HG02938 (cell line): Measurements from ENCODE around the gene ARRDC1.

ENCODE experiments used
- ATAC-seq: cut with Tn5 transposase; IDR thresholded peaks from one replicate; pipeline ENCODE4 v1.9.1; 2021; ENCODE audit warnings: mild to moderate bottlenecking, moderate library complexity; ENCODE audit not compliant: unreplicated experiment

The ARRDC1 gene

DNA sequence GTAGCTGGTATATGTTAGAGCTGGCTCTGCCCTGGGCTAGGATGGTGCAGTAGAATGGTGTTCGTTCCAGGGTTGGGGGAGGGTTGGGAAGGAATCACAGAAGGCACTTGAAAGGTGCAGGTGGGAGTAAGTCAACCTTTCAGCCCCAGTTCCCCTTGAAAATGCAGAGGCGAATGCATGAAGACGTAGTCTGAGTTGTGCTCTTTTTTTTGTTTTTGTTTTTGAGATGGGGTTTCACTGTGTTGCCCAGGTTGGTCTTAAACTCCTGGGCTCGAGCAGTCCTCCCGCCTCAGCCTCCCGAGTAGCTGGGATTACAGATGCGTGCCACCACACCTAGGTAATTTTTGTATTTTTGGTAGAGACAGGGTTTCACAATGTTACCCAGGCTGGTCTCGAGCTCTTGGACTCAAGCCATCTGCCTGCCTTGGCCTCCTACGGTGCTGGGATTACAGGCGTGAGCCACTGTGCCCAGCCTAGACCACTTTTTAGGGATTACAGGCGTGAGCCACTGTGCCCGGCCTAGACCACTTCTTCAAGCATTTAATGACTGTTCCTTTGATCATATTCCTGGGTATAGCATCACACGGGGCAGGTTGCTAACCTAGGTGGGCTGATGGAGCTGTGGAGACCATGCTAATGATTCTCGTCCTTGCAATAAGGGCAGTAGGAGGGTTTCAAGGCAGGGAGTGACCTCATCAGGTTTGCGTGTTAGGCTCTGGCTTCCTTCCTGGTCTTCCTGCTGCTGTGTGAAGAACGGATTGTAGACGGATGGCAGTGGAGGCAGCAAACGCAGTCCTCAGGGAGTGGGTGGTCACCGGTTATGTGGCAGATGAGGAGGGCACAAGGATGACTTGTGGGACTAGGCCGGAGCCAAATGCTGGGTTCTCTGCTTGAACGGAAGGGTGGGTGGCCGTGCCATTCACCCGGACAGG, 27.0 kb downstream of the ARRDC1 start:
- ATAC-seq = no peak

- ATAC-seq = no peak
Observed at GRCh38 chr9:137634016-137634415, 28.5 kb downstream of the ARRDC1 start.

DNA sequence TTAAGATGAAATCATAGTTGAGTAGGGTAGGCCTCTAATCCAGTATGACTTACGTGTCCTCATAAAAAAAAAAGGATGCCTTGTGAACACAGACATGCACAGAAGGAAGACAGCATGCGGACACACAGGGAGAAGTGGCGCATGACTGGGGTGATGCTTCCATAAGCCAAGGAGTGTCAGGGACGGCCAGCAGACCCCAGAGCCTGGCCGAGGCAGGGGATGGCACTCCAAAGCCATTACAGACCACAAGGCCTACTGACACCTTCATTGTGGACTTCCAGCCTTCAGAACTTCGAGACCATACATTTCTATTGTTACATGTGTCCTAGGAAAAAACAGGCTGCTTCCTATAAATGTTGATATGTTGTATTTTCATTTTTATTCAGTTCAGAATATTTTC, 33.2 kb downstream of the ARRDC1 start:
- ATAC-seq = no peak

DNA sequence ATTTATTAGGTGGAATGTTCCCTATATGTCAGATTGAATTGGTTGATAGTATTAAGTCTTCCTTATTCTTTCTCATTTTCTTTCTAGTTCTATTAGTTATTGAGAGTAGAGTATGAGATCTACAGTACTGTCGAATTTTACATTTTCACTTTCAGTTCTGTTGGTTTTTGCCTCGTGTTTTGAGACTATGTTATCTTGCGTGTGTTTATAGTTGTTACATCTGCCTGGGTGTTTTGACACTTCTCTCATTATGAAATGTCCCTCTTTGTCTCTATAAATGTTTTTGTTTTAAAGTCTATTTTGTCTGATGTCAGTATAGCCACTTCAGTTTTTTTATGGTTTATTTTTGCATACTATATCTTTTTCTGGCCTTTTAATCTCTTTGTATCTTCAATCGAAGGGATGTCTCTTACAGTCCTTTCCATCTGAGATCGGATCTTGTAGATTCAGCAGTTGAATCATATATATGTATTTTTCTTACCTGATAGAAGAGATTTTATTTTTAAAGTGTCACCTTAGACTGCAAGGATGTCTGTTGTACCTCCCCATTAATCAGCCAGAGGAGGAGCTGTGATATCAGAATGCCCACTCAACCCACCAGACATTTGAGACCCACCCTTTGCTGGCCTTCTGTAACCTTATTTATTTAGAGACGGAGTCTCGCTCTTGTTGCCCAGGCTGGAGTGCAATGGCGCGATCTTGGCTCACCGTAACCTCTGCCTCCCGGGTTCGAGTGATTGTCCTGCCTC, 34.0 kb downstream of the ARRDC1 start:
- no peak for ATAC-seq

GRCh38 chr9:137640862-137641261, 35.4 kb downstream of the ARRDC1 start:
- no peak for ATAC-seq

DNA sequence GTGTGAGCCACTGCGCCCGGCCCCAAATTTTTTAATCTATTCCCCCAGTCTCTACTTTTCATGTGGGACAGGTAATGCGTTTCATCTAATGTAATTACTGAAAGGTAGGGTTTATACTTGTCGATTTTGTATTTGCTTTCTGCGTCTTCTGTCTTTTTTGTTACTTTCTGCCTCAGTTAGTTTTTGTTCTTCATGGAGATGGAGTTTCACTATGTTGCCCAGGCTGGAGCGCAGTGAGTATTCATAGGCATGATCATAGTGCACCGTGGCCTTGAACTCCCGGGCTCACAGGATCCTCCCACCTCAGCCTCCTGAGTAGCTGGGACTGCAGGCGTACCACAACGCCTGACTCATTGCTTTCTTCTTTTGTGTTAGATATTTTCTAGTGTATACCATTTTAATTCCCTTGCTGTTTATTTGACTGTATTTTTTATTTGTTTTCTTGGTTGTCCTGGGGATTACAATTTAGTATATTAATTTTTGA, 36.7 kb downstream of the ARRDC1 start:
- ATAC-seq = no peak

GRCh38 chr9:137642892-137643291, 37.4 kb downstream of the ARRDC1 start:
- ATAC-seq = no peak

DNA sequence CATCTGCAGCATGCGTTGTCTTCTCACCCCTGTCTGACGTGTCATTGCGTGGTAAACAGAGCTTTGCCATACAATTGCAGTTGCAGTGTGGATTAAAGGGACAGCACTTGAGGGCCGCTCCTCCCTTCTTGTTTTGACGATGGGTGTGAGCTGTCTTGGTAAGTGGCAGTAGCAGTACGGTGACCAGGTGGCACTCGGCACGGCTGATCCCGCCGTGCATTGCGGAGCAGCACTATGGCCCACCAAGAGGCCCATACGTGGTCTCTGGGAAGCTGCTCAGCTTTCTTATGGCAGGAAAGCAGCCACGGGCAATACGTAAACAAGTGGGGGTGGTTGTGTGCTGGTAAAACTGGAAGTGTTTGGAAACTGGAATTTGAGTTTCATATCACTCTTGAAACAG, 38.4 kb downstream of the ARRDC1 start:
- ATAC-seq = no peak

- ATAC-seq = no peak
Observed at GRCh38 chr9:137645211-137645610, 39.7 kb downstream of the ARRDC1 start.

- ATAC-seq = no peak
Observed at GRCh38 chr9:137646341-137646740, 40.9 kb downstream of the ARRDC1 start.

GRCh38 chr9:137647096-137647714, 41.7 kb downstream of the ARRDC1 start:
- no peak for ATAC-seq

- no peak for ATAC-seq
Observed at GRCh38 chr9:137648396-137648795, 42.9 kb downstream of the ARRDC1 start.

DNA sequence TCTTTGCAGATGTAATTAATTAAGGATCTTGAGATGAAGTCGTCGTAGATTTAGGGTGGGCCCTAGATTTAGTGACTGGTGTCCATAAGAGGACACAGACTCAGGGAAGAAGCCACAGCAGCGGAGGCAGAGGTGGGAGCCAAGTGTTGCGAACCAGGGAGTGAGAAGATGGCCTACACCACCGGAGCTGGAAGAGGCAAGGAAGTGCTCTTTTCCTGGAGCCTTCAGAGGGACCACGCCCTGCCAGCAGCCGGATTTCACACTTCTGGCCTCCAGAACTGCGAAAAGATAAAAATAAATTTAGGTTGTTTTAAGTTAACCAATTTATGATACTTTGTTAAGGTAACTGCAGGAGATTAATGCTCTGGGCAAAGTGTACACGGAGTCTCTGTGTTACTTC, 44.1 kb downstream of the ARRDC1 start:
- no peak for ATAC-seq

DNA sequence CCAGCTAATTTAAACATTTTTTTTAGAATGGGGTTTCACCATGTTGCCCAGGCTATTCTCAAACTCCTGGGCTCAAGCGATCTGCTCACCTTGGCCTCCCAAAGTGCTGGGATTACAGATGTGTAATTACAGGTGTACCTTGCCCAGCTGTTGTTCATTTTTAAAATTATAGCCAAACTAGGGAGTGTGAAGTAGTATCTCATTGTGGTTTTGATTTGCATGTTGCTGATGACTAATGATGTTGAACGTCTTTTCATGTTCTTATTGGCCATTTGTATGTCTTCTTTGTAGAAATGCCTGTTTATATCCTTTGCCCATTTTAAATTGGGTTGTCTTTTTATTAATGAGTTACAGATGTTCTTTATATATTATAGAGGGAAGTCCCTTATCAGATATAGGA, 44.8 kb downstream of the ARRDC1 start:
- ATAC-seq = no peak

- ATAC-seq = no peak
Observed at GRCh38 chr9:137650779-137651178, 45.3 kb downstream of the ARRDC1 start.

DNA sequence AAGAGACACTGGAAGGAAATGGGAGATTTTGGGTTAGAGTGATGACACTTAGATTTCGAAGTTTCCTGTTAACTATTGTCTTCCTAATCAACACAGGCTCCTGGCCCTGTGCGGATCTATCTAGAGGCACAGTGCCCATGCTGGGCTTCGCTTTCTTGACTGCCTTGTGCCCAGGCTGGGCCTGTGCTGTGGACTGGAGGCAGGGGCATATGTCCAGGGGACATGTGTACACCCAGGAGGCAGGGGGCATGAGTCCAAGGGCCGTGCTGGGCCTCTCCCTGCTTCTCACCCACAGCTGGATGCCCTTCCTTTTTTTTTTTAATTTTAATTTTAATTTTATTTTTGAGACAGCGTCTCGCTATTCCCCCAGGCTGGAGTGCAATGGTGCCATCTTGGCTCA, 50.9 kb downstream of the ARRDC1 start:
- ATAC-seq = no peak

DNA sequence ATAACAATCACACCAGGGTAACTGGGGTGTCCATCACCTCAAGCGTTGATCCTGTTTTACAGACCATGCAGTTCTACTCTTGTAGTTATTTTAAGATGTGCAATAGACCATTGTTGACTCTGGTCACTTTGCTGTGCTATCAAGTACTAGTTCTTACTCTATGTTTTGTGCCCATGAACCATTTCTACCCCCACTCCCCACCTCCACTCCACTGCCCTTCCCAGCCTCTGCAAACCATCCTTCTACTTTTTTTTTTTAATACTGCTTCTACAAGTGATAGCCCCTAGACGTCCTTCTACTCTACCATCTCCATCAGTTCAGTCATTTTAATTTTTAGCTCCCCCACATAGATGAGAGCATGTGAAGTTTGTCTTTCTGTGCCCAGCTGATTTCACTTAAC, 52.1 kb downstream of the ARRDC1 start:
- ATAC-seq = no peak

DNA sequence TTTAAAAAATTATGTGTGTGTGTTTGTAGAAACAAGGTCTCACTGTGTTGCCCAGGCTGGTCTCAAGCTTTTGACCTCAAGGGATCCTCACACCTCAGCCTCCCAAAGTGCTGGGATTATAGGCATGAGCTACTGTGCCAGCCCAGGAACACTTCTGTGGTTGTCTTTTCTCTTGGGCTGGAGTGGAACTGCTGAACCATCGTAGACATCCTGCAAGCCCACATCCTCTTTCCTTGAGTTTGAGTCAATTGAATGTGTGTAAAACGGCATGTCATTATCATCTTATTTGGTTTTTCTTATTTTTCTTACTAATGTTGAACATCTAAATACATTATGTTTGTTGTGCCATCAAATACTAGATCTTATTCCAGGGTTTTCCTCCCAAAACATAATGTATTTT, 53.3 kb downstream of the ARRDC1 start:
- ATAC-seq = no peak

DNA sequence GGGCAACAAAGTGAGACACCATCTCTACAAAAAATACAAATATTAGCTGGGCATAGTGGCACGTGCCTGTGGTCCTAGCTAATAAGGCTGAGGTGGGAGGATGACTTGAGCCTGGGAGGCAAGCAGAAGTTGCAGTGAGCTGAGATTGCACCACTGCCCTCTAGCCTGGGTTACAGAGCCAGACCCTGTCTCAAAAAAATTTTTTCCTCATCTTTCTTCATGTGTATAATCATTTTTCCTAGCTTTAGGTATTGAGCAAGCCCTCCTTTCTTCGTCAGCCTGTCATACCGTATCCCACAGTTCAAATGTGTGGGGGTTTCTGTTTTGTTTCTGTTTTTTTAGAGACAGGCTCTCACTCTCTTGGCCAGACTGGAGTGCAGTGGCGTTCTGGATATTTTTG, 54.7 kb downstream of the ARRDC1 start:
- no peak for ATAC-seq

DNA sequence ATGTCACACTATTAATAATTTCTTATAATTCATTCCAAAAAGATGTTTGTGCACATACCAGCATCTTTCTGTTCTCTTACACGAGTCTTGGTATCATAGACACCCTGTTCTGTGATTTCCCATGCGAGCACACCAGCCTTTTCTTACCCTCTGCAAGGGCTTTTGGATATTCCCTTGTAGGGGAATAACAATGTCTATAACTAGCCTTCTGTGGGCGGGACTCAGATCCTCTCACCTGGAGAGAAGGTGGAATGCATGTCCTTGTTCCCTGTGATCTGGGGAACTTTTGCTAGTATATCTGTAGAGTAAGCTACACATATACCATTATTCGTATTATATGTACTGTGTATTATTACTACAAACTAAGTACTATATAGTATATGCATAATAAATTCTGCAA, 58.1 kb downstream of the ARRDC1 start:
- ATAC-seq = no peak

DNA sequence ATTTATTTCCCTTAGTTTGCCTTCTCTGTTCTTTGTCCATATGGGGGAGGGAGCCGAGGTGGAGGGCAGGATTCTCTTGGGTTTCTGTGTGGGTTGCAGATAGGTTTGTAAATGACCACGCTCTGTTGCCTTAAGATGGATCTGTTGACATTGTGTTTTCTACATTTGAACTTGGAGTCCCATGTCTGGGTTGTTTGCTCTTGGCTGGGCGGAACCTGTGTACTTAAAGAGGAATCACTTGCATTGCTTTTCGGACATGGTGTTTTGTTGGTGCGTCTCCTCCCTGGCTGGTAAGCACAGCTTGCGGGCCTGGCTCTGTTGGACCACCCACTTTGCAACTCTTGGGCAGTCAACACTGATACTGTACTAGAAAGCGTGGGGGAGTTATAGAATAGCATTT, 59.2 kb downstream of the ARRDC1 start:
- ATAC-seq = no peak
